GM12878 (cell line): ENCODE data around the gene SCNN1G. TPM values are rescaled to one million over a fixed set of nuclear protein-coding genes. Genes with fewer than 3 reads are reported as not detected.

Experiments
- ATAC-seq: fragments of 200-7000 bp; cut with Tn5 transposase; 3 replicates; pipeline ENCODE4 v1.9.1; 2020; ENCODE audit warnings: mild to moderate bottlenecking, moderate library complexity
- BruUV-seq: library from RNA; stranded (reverse); fragments of 400-500 nt; replicated peaks from 2 replicates; lab custom pipeline; 2021; lab: Mats Ljungman, UMichigan
- CTCF ChIA-PET: fragments of 300-600 bp; sonication (Branson Sonifier 250); formaldehyde crosslinking; extraction: SDS; loops from one replicate; lab custom pipeline; 2021; ENCODE audit warnings: inconsistent platforms; lab: Yijun Ruan, JAX
- POLR2A ChIA-PET: fragments of 350-600 bp; formaldehyde crosslinking; extraction: SDS; loops from one replicate; lab custom pipeline; 2021; ENCODE audit warnings: inconsistent platforms; lab: Charles Lee
- RAD21 ChIA-PET: fragments of 300-600 bp; sonication (Branson Sonifier 250); formaldehyde crosslinking; loops from one replicate; lab custom pipeline; 2023; ENCODE audit warnings: antibody characterized with exemption; ENCODE audit not compliant: unreplicated experiment; lab: Charles Lee
- SMC1A ChIA-PET: fragments of 300-600 bp; sonication (Branson Sonifier 250); formaldehyde crosslinking; loops from one replicate; lab custom pipeline; 2023; ENCODE audit not compliant: unreplicated experiment, uncharacterized antibody; lab: Charles Lee
- DNase-seq: peaks from one replicate; pipeline ENCODE4 v3.0.0-alpha.2; 2011; ENCODE audit warnings: low read depth, low spot score
- FAIRE-seq: peaks from 3 replicates; lab custom pipeline; 2011; peaks lifted over from hg19 to GRCh38; lab: Jason Lieb, UNC
- H2AFZ ChIP-seq: 2 replicates; pipeline ENCODE4 v1.6.0; 2011; ENCODE audit warnings: low read depth, low read length, control low read depth; ENCODE audit not compliant: control insufficient read depth
- H3K27ac ChIP-seq: 2 replicates; pipeline ENCODE4 v1.5.1; 2011; ENCODE audit warnings: control low read depth; ENCODE audit not compliant: control insufficient read depth, insufficient read depth
- H3K27me3 ChIP-seq, 2 experiments: replicated peaks in 1 of 2; 2 replicates each; pipeline versions ENCODE4 v1.6.0 to v1.6.1; 2011; ENCODE audit warnings: low read length in 1 of 2; ENCODE audit not compliant: control insufficient read depth in 2 of 2, insufficient read depth in 2 of 2
- H3K36me3 ChIP-seq, 2 experiments: 2 replicates each; pipeline ENCODE4 v1.5.1; 2011; ENCODE audit warnings: low read length in 1 of 2; ENCODE audit not compliant: control insufficient read depth in 2 of 2, insufficient read depth in 2 of 2
- H3K4me1 ChIP-seq: 2 replicates; pipeline ENCODE4 v1.6.1; 2011; ENCODE audit warnings: mild to moderate bottlenecking, low read length, moderate library complexity, mixed read lengths; ENCODE audit not compliant: control insufficient read depth, insufficient read depth
- H3K4me2 ChIP-seq: 2 replicates; pipeline ENCODE4 v1.6.0; 2011; ENCODE audit warnings: control low read depth; ENCODE audit not compliant: control insufficient read depth, insufficient read depth
- H3K4me3 ChIP-seq: fragments of 200-600 bp; sonication (generic); 2 replicates; pipeline ENCODE4 v1.5.1; 2016
- H3K79me2 ChIP-seq: 2 replicates; pipeline ENCODE4 v1.6.0; 2011; ENCODE audit warnings: low read length; ENCODE audit not compliant: control insufficient read depth, insufficient read depth
- H3K9ac ChIP-seq: 2 replicates; pipeline ENCODE4 v1.8.0; 2011; ENCODE audit warnings: low read length, control low read depth, mixed read lengths; ENCODE audit not compliant: control insufficient read depth, insufficient read depth
- H3K9me3 ChIP-seq: replicated peaks from 3 replicates; pipeline ENCODE4 v1.5.1; 2011; ENCODE audit warnings: mild to moderate bottlenecking, low read length; ENCODE audit not compliant: control insufficient read depth, insufficient read depth
- H4K20me1 ChIP-seq: 2 replicates; pipeline ENCODE4 v1.6.0; 2011; ENCODE audit not compliant: control insufficient read depth, insufficient read depth
- BHLHE40 ChIP-seq, 2 experiments: fragments of 450-650 bp in 1 of 2; IDR thresholded peaks; 2 replicates each; pipeline ENCODE4 v1.6.1; 2011 to 2017; ENCODE audit warnings: low read depth in 2 of 2, borderline replicate concordance in 1 of 2, improper control_type of control experiment in 1 of 2, low read length in 1 of 2, mild to moderate bottlenecking in 1 of 2
- HDGF ChIP-seq: fragments of 450-650 bp; IDR thresholded peaks from 2 replicates; pipeline ENCODE4 v1.6.1; 2016; ENCODE audit warnings: antibody characterized with exemption
- KLF5 ChIP-seq: fragments of 450-650 bp; IDR thresholded peaks from 2 replicates; pipeline ENCODE4 v1.6.1; 2014; ENCODE audit warnings: mild to moderate bottlenecking; ENCODE audit not compliant: partially characterized antibody
- SMC3 ChIP-seq: IDR thresholded peaks from 2 replicates; pipeline ENCODE4 v1.6.1; 2011; ENCODE audit warnings: low read length, improper control_type of control experiment, borderline replicate concordance
- TCF3 ChIP-seq: IDR thresholded peaks from 2 replicates; pipeline ENCODE4 v1.6.1; 2012; ENCODE audit warnings: low read depth, mild to moderate bottlenecking, low read length, borderline replicate concordance; ENCODE audit not compliant: insufficient read depth
- WGBS: methylation state at CpG from one replicate; pipeline ENCODE4 v1.1.6; 2016; ENCODE audit warnings: low lambda C conversion rate; ENCODE audit not compliant: insufficient replicate concordance, insufficient coverage; ENCODE audit errors: missing lambda C conversion rate; 5-methylcytosine and 5-hydroxymethylcytosine counted together
- in situ Hi-C: fragments of 300-500 bp; cut with MboI; formaldehyde crosslinking; loops from 9 replicates; pipeline ENCODE4 v1.14.3; 2018; ENCODE audit warnings: mixed read lengths
- intact Hi-C: fragments of 100-400 bp; cut with micrococcal nuclease; formaldehyde crosslinking; loops from one replicate; pipeline ENCODE4 v1.14.2; 2022; ENCODE audit not compliant: unreplicated experiment
- polyA plus RNA-seq, 11 experiments: library from polyadenylated mRNA; depleted of rRNA in 4 of 11; unstranded in 6 of 11; stranded (reverse) in 5 of 11; fragments of >200 nt; fragmentation: Nextera tagmentation in 4 of 11; fragmentation: Illumina TruSeq in 1 of 11; extraction: Ambion mirVana in 4 of 11; extraction: Trizol in 1 of 11; gene quantifications; 1 replicate in 1 of 11; 2 replicates in 10 of 11; pipeline versions ENCODE4 v1.2.1 to v1.2.3, GENCODE V29; 2011 to 2016; ENCODE audit warnings: inconsistent platforms in 2 of 11, missing spikeins in 2 of 11, low read depth in 1 of 11
- total RNA-seq, 4 experiments: library from RNA; depleted of rRNA in 3 of 4; stranded (reverse); fragments of >200 nt in 3 of 4; fragmentation: Illumina TruSeq in 1 of 4; extraction: Trizol in 1 of 4; gene quantifications; 2 replicates each; pipeline versions ENCODE4 v1.2.1 to v1.2.3, GENCODE V29; 2013 to 2021
- TF ChIP-seq, protein P1 (sequence below): fragments of 450-650 bp; IDR thresholded peaks from 2 replicates; pipeline ENCODE4 v1.6.1; 2014; ENCODE audit warnings: mild to moderate bottlenecking
- TF ChIP-seq, protein P2 (sequence below): fragments of 450-650 bp; IDR thresholded peaks from 2 replicates; pipeline ENCODE4 v1.6.1; 2017; ENCODE audit warnings: mild to moderate bottlenecking, low read depth, inconsistent platforms; ENCODE audit not compliant: poor library complexity, severe bottlenecking
- TF ChIP-seq, protein P3 (sequence below): fragments of 450-650 bp; IDR thresholded peaks from 2 replicates; pipeline ENCODE4 v1.6.1; 2017; ENCODE audit warnings: borderline replicate concordance
- TF ChIP-seq, protein P4 (sequence below): IDR thresholded peaks from 2 replicates; pipeline ENCODE4 v1.6.1; 2011; ENCODE audit warnings: borderline replicate concordance, low read depth, mild to moderate bottlenecking, moderate library complexity, low read length; ENCODE audit not compliant: insufficient read depth, poor library complexity, severe bottlenecking
- TF ChIP-seq, protein P5 (sequence below): IDR thresholded peaks from 2 replicates; pipeline ENCODE4 v1.6.1; 2012; ENCODE audit warnings: low read length, inconsistent platforms

Gene SCNN1G
- total and polyA plus RNA-seq, 10 of the 15 experiments (the other 5 are each of a cell fraction or from before 2014, with no cell fraction given) = 0.04 to 0.86 (median 0.08) TPM; not detected in 5

DNA sequence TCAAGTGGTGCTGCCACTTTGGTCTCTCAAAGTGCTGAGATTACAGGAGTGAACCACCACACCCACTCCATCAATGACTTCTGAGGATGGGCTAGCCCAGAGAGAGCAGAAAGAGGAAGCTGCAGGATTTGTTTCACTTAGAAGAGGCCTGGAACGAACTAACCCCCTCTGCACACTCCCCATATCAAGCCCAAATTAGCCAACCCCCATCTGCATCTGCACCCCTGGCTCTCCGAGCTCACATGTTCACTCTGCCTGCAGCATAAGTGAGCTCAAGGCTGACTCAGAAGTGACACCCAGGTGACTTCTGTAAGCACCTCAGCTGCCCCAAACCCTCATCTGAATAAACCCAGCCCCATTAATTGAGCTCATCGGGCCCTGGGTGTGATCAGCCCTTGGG is 4.8 kb downstream of the SCNN1G start (continued):
- TF ChIP-seq, protein P1, sequence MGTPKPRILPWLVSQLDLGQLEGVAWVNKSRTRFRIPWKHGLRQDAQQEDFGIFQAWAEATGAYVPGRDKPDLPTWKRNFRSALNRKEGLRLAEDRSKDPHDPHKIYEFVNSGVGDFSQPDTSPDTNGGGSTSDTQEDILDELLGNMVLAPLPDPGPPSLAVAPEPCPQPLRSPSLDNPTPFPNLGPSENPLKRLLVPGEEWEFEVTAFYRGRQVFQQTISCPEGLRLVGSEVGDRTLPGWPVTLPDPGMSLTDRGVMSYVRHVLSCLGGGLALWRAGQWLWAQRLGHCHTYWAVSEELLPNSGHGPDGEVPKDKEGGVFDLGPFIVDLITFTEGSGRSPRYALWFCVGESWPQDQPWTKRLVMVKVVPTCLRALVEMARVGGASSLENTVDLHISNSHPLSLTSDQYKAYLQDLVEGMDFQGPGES = no peak
- no peak for TF ChIP-seq SMC3

DNA sequence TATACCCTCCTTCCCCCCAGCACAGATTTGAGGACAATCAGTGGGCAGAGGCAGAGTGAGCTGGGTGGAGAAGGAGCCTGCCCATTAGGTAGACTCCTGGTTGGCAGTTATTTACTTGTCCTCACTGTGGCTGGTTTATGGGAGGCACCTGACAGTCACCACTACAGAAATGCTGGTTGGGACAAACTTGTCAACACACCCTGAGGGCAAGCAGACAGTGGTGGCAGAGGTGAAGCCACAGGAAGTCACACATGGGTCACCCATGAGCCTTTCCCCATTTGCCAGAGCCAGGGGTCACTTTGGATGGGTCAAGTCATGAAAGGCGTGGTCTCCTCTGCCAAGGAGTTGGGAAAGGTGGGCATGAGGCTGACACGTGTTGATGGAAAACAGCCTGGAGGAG is 6.4 kb downstream of the SCNN1G start:
- no peaks in the 10 kb centered on the region for H3K9me3 ChIP-seq
- no peaks in the 10 kb centered on the region; the same call in 1 of the 2 replicates for H4K20me1 ChIP-seq
- POLR2A ChIA-PET = no interaction called here
- no peak for FAIRE-seq
- CTCF ChIA-PET = interaction anchor here (3.8 to 13.5 kb wide), 2 partner anchors 247 kb away, joined by 15 to 470 read pairs; no protein-coding TSS in a partner anchor
- no peaks in the 10 kb centered on the region for H3K79me2 ChIP-seq
- H3K27me3 ChIP-seq = no peaks in the 10 kb centered on the region; a peak in 1 of 4 replicates
- no peaks in the 10 kb centered on the region for H3K4me1 ChIP-seq
- H3K4me2 ChIP-seq = no peak overlapping the region
- no peak overlapping the region for H3K27ac ChIP-seq
- SMC1A ChIA-PET = no interaction called here
- intact Hi-C loops = no loop called here
- no peak overlapping the region for H2AFZ ChIP-seq
- no TSS peak for BruUV-seq
- H3K4me3 ChIP-seq = no peak overlapping the region
- 46% methylated on average over 2 of the region's 2 CpGs for WGBS
- no peak for ATAC-seq
- in situ Hi-C loops = no loop called here
- no peak for DNase-seq
- no peaks in the 10 kb centered on the region for H3K36me3 ChIP-seq
- H3K9ac ChIP-seq = no peak overlapping the region
- RAD21 ChIA-PET = no interaction called here
- TF ChIP-seq, protein P2, sequence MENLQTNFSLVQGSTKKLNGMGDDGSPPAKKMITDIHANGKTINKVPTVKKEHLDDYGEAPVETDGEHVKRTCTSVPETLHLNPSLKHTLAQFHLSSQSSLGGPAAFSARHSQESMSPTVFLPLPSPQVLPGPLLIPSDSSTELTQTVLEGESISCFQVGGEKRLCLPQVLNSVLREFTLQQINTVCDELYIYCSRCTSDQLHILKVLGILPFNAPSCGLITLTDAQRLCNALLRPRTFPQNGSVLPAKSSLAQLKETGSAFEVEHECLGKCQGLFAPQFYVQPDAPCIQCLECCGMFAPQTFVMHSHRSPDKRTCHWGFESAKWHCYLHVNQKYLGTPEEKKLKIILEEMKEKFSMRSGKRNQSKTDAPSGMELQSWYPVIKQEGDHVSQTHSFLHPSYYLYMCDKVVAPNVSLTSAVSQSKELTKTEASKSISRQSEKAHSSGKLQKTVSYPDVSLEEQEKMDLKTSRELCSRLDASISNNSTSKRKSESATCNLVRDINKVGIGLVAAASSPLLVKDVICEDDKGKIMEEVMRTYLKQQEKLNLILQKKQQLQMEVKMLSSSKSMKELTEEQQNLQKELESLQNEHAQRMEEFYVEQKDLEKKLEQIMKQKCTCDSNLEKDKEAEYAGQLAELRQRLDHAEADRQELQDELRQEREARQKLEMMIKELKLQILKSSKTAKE = no peak
- TF ChIP-seq HDGF (no peak), KLF5 (no peak), TCF3 (no peak), BHLHE40 (IDR thresholded peaks at IDR 0.05; ENCODE audit: borderline replicate concordance in 1 of 2, low read depth in 2 of 2, low read length in 1 of 2) (no peak)
- TF ChIP-seq, protein P3, sequence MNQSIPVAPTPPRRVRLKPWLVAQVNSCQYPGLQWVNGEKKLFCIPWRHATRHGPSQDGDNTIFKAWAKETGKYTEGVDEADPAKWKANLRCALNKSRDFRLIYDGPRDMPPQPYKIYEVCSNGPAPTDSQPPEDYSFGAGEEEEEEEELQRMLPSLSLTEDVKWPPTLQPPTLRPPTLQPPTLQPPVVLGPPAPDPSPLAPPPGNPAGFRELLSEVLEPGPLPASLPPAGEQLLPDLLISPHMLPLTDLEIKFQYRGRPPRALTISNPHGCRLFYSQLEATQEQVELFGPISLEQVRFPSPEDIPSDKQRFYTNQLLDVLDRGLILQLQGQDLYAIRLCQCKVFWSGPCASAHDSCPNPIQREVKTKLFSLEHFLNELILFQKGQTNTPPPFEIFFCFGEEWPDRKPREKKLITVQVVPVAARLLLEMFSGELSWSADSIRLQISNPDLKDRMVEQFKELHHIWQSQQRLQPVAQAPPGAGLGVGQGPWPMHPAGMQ = no peak
- TF ChIP-seq, protein P4, sequence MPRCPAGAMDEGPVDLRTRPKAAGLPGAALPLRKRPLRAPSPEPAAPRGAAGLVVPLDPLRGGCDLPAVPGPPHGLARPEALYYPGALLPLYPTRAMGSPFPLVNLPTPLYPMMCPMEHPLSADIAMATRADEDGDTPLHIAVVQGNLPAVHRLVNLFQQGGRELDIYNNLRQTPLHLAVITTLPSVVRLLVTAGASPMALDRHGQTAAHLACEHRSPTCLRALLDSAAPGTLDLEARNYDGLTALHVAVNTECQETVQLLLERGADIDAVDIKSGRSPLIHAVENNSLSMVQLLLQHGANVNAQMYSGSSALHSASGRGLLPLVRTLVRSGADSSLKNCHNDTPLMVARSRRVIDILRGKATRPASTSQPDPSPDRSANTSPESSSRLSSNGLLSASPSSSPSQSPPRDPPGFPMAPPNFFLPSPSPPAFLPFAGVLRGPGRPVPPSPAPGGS = no peak
- TF ChIP-seq, protein P5, sequence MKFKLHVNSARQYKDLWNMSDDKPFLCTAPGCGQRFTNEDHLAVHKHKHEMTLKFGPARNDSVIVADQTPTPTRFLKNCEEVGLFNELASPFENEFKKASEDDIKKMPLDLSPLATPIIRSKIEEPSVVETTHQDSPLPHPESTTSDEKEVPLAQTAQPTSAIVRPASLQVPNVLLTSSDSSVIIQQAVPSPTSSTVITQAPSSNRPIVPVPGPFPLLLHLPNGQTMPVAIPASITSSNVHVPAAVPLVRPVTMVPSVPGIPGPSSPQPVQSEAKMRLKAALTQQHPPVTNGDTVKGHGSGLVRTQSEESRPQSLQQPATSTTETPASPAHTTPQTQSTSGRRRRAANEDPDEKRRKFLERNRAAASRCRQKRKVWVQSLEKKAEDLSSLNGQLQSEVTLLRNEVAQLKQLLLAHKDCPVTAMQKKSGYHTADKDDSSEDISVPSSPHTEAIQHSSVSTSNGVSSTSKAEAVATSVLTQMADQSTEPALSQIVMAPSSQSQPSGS = no peak
